Measurements from ENCODE around the gene ADCY4. TPM values are rescaled to one million over a fixed set of nuclear protein-coding genes. Genes with fewer than 3 reads are reported as not detected.

Gene ADCY4
- total RNA-seq, 1 experiment from 2014 or later = 1.1 TPM

GRCh38 chr14:24332268-24332993 is 2.4 kb downstream of the ADCY4 start (continued):
- 0 out of 2 replicates have a peak, but pooled peaks have one; percentile 36 for TF ChIP-seq MLX (CRISPR knock-in tag; IDR thresholded peaks at IDR 0.05)
- peak; percentile 99 for TF ChIP-seq MAX (CRISPR knock-in tag; IDR thresholded peaks at IDR 0.05)
- peak; percentile 99 for TF ChIP-seq FOXP1 (CRISPR knock-in tag; IDR thresholded peaks at IDR 0.05; ENCODE audit: borderline replicate concordance)
- TF ChIP-seq ZNF263 (CRISPR knock-in tag; IDR thresholded peaks at IDR 0.05; ENCODE audit: low read depth) = no peak
- TF ChIP-seq JUN (CRISPR knock-in tag; IDR thresholded peaks at IDR 0.05) = peak; percentile 96
- 0 out of 2 replicates have a peak, but pooled peaks have one; percentile 29 for TF ChIP-seq USF2 (CRISPR knock-in tag; IDR thresholded peaks at IDR 0.05)
- no peak for TF ChIP-seq ZNF396 (CRISPR knock-in tag; IDR thresholded peaks at IDR 0.05; ENCODE audit: borderline replicate concordance)
- TF ChIP-seq KAT7 (CRISPR knock-in tag; IDR thresholded peaks at IDR 0.05; ENCODE audit: borderline replicate concordance) = no peak; the same call in 1 of the 2 replicates
- no peak for TF ChIP-seq MXD4 (CRISPR knock-in tag; IDR thresholded peaks at IDR 0.05; ENCODE audit: borderline replicate concordance)
- TF ChIP-seq CBFB (CRISPR knock-in tag; IDR thresholded peaks at IDR 0.05; ENCODE audit: low read depth) = peak; percentile 86; the same call in 1 of the 2 replicates
- peak; percentile 81 for TF ChIP-seq PRDM15 (CRISPR knock-in tag; IDR thresholded peaks at IDR 0.05)
- TF ChIP-seq CREM (CRISPR knock-in tag; IDR thresholded peaks at IDR 0.05) = no peak
- TF ChIP-seq SMAD3 (CRISPR knock-in tag; IDR thresholded peaks at IDR 0.05; ENCODE audit: borderline replicate concordance) = peak; percentile 87

GRCh38 chr14:24331731-24332267 is 3.1 kb downstream of the ADCY4 start:
- Mint-ChIP-seq H3K27me3 (ENCODE audit: low read depth) (peaks cover 91% of the 10 kb centered on the region), H3K4me1 (peaks cover 24% of the 10 kb centered on the region), H3K36me3 (no peaks in the 10 kb centered on the region), H3K27ac (no peak overlapping the region), H3K9me3 (no peaks in the 10 kb centered on the region), H3K4me3 (peak overlapping the region; percentile 78)
- DNase-seq (ENCODE audit: low spot score) (peak; percentile 44), ATAC-seq (peak; percentile 3)
- CTCF ChIA-PET = interaction anchor here (0.7 to 17.1 kb wide), 27 partner anchors 10 to 273 kb away, joined by 3 to 518 read pairs (median 16); partner anchors contain the start of genes CBLN3, CHMP4A, CIDEB and DHRS1
- POLR2A ChIA-PET = interaction anchor here (0.5 to 2.5 kb wide), 5 partner anchors 89 to 110 kb away, joined by 3 to 9 read pairs (median 4); partner anchors contain the start of genes CBLN3, KHNYN and TINF2
- TF ChIP-seq GRHL2 (CRISPR knock-in tag; IDR thresholded peaks at IDR 0.05; ENCODE audit: insufficient replicate concordance, severe bottlenecking) (no peak), ZNF317 (CRISPR knock-in tag; IDR thresholded peaks at IDR 0.05; ENCODE audit: borderline replicate concordance, low read depth) (no peak), ELF4 (CRISPR knock-in tag; IDR thresholded peaks at IDR 0.05; ENCODE audit: low read depth) (no peak), FOXP4 (CRISPR knock-in tag; IDR thresholded peaks at IDR 0.05) (no peak), NR2C2 (CRISPR knock-in tag; IDR thresholded peaks at IDR 0.05) (no peak), JAZF1 (CRISPR knock-in tag; IDR thresholded peaks at IDR 0.05) (no peak), MYBL2 (CRISPR knock-in tag; IDR thresholded peaks at IDR 0.05) (no peak), FOXK1 (CRISPR knock-in tag; IDR thresholded peaks at IDR 0.05) (no peak), AR (CRISPR knock-in tag; IDR thresholded peaks at IDR 0.05) (no peak), TP53 (CRISPR knock-in tag; IDR thresholded peaks at IDR 0.05) (no peak), MLX (CRISPR knock-in tag; IDR thresholded peaks at IDR 0.05) (no peak), TCF7 (CRISPR knock-in tag; IDR thresholded peaks at IDR 0.05; ENCODE audit: low read depth) (no peak)

All from WTC11 (cell line).